Uterus (tissue), 4 donors: ENCODE measurements around the gene GGACT. TPM values are rescaled to one million over a fixed set of nuclear protein-coding genes. Genes with fewer than 3 reads are reported as not detected.
"Not testable (repeated sequence)": the region's sequence is repeated elsewhere in the genome, so short reads cannot be mapped to it uniquely, and the experiment has no call there.

Experiments used
- DNase-seq, 2 donors: peaks; one replicate each; pipeline ENCODE4 v3.0.0-alpha.2; 2019 to 2020
- H3K27ac ChIP-seq, 2 donors: fragments of 200-600 bp; sonication (generic); 1 replicate in 1 of 2; 2 replicates in 1 of 2; pipeline ENCODE4 v1.5.1; 2016 to 2018
- H3K27me3 ChIP-seq, 2 donors: fragments of 200-600 bp; sonication (generic); one replicate each; pipeline ENCODE4 v1.5.1; 2018 to 2019; ENCODE audit warnings: control low read depth in 1 of 2
- H3K36me3 ChIP-seq, 2 donors: fragments of 200-600 bp; sonication (generic); one replicate each; pipeline ENCODE4 v1.5.1; 2019; ENCODE audit warnings: control low read depth in 1 of 2
- H3K4me1 ChIP-seq, 2 donors: fragments of 200-600 bp; sonication (generic); one replicate each; pipeline ENCODE4 v1.5.1; 2018 to 2019; ENCODE audit warnings: control low read depth in 1 of 2
- H3K4me3 ChIP-seq, 2 donors: fragments of 200-600 bp; sonication (generic); 1 replicate in 1 of 2; 2 replicates in 1 of 2; pipeline ENCODE4 v1.5.1; 2018 to 2019; ENCODE audit warnings: mild to moderate bottlenecking in 1 of 2
- H3K9me3 ChIP-seq, 2 donors: fragments of 200-600 bp; sonication (generic); one replicate each; pipeline ENCODE4 v1.5.1; 2019; ENCODE audit warnings: control low read depth in 1 of 2
- CTCF ChIP-seq, 4 experiments: fragments of 200-600 bp in 2 of 4; fragments of 450-650 bp in 2 of 4; sonication (generic) in 2 of 4; IDR thresholded peaks; one replicate each; pipeline ENCODE4 v1.5.1; 2016 to 2019; ENCODE audit warnings: antibody characterized with exemption in 4 of 4, mild to moderate bottlenecking in 2 of 4, moderate library complexity in 1 of 4
- POLR2A ChIP-seq, 2 donors: fragments of 450-650 bp; IDR thresholded peaks; one replicate each; pipeline ENCODE4 v1.6.1; 2016; ENCODE audit warnings: antibody characterized with exemption in 2 of 2, mild to moderate bottlenecking in 1 of 2, moderate library complexity in 1 of 2
- intact Hi-C: fragments of 100-400 bp; cut with DNase I; formaldehyde crosslinking; loops from one replicate; pipeline ENCODE4 v1.15.1; 2023; ENCODE audit warnings: low total_unique reads
- total RNA-seq, 4 donors: library from RNA; depleted of rRNA in 3 of 4; stranded (reverse); fragments of >200 nt in 3 of 4; gene quantifications; one replicate each; pipeline versions ENCODE4 v1.1.0 to v1.2.4, GENCODE V29; 2014 to 2023
- donor health status: DM: yes; HTN: yes; CAD: no.

Gene GGACT
- total RNA-seq, 4 donors from 2014 or later, result 0.26 to 5.7 (median 1.1) TPM

DNA sequence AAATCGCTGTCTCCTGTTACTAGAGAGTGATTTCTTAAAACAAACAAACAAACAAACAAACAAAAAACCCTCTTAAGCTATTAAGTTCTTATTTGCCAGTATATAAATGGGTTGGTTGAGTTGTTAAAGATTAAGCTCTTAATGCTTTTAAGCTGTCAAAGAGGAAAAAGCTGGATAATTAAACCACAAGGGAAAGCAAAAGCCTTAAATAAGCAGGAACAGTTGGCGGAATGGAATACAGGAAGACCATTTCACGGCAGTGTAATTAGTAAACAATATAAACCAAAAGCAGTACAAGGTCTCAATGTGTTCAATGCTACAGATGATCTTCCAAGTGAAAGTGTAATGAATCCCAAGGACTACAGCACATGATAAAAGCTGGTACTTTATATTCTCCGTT is 32.2 kb upstream of the GGACT start:
- Histone ChIP-seq H3K4me3 (no peak overlapping the region), H3K9me3 (no peaks in the 10 kb centered on the region), H3K4me1 (no peaks in the 10 kb centered on the region), H3K36me3 (no peaks in the 10 kb centered on the region), H3K27ac (no peak overlapping the region), H3K27me3 (no peaks in the 10 kb centered on the region)
- no peak for DNase-seq
- TF ChIP-seq POLR2A (IDR thresholded peaks at IDR 0.05) (no peak), CTCF (IDR thresholded peaks at IDR 0.05) (no peak)
- intact Hi-C loops, result no loop called here

DNA sequence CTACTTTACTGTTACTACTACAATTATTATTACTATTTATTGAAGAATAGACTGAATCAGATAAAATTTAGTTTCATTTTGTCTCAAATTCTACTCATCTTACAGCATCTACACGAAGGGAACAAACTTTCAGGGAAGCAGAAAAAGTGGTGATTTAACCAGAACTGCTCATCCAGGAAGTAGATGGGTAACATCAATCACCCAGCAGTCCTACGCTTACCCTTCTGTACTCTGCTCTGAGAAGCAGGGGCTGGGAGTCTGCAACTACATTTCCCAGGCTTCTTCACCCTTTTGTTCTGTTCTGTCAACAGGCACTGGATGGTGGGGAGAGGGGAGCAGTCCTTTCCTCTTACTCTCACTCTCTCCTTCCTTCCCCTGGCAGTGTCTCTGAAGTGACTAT is 31.4 kb upstream of the GGACT start:
- no peak for TF ChIP-seq POLR2A (IDR thresholded peaks at IDR 0.05)
- TF ChIP-seq CTCF (IDR thresholded peaks at IDR 0.05), result no peak
- Histone ChIP-seq H3K9me3 (no peaks in the 10 kb centered on the region), H3K27ac (no peak overlapping the region), H3K27me3 (no peaks in the 10 kb centered on the region), H3K36me3 (no peaks in the 10 kb centered on the region), H3K4me1 (no peaks in the 10 kb centered on the region), H3K4me3 (no peak overlapping the region)
- DNase-seq, result no peak
- intact Hi-C loops, result no loop called here

DNA sequence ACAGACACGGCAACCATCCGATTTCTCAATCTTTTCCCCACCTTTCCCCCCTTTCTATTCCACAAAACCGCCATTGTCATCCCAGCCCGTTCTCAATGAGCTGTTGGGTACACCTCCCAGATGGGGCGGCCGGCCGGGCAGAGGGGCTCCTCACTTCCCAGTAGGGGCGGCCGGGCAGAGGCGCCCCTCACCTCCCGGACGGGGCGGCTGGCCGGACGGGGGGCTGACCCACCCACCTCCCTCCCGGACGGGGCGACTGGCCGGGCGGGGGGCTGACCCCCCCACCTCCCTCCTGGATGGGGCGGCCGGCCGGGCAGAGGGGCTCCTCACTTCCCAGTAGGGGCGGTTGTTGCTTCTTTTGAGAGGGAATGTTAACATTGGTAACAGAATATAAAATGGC is 30.3 kb upstream of the GGACT start:
- intact Hi-C loops, H3K9me3 ChIP-seq: not testable (repeated sequence)

DNA sequence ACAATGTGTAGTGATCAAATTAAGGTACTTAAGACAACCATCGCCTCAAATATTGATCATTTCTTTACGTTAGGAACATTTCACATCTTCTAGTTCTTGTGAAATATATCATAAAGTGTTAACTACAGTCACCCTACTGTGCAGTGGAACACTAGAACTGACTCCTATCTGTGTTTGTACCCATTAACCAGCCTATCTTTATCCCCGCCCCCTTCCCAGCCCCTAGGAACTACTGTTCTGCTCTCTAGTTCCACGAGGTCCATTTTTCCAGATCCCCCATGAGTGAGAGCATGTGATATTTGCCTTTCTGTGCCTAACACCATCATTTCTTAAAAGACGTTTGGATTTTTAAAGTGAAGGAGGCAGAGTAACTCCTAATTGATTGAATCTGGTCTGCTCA is 24.4 kb upstream of the GGACT start:
- no peaks in the 10 kb centered on the region for H3K9me3 ChIP-seq
- no peaks in the 10 kb centered on the region for H3K4me1 ChIP-seq
- H3K27ac ChIP-seq, result no peak overlapping the region
- intact Hi-C loops, result no loop called here
- no peaks in the 10 kb centered on the region for H3K27me3 ChIP-seq
- no peaks in the 10 kb centered on the region for H3K36me3 ChIP-seq
- DNase-seq, result no peak
- no peak overlapping the region for H3K4me3 ChIP-seq
- TF ChIP-seq POLR2A (IDR thresholded peaks at IDR 0.05), result no peak

More for the DNA sequence above, 30.3 kb upstream of the GGACT start:
- not testable (repeated sequence) for H3K4me3 ChIP-seq, H3K27ac ChIP-seq, H3K27me3 ChIP-seq, H3K4me1 ChIP-seq, DNase-seq, H3K36me3 ChIP-seq

- TF ChIP-seq CTCF (IDR thresholded peaks at IDR 0.05) (no peak), POLR2A (IDR thresholded peaks at IDR 0.05) (no peak)
- no peak overlapping the region for H3K27ac ChIP-seq
- no peaks in the 10 kb centered on the region for H3K9me3 ChIP-seq
- H3K4me3 ChIP-seq, result no peak overlapping the region
- no peaks in the 10 kb centered on the region for H3K36me3 ChIP-seq
- intact Hi-C loops, result no loop called here
- no peaks in the 10 kb centered on the region for H3K27me3 ChIP-seq
- H3K4me1 ChIP-seq, result no peaks in the 10 kb centered on the region
- no peak for DNase-seq
These were observed 23.3 kb upstream of the GGACT start for GRCh38 chr13:100611678-100612492.

DNA sequence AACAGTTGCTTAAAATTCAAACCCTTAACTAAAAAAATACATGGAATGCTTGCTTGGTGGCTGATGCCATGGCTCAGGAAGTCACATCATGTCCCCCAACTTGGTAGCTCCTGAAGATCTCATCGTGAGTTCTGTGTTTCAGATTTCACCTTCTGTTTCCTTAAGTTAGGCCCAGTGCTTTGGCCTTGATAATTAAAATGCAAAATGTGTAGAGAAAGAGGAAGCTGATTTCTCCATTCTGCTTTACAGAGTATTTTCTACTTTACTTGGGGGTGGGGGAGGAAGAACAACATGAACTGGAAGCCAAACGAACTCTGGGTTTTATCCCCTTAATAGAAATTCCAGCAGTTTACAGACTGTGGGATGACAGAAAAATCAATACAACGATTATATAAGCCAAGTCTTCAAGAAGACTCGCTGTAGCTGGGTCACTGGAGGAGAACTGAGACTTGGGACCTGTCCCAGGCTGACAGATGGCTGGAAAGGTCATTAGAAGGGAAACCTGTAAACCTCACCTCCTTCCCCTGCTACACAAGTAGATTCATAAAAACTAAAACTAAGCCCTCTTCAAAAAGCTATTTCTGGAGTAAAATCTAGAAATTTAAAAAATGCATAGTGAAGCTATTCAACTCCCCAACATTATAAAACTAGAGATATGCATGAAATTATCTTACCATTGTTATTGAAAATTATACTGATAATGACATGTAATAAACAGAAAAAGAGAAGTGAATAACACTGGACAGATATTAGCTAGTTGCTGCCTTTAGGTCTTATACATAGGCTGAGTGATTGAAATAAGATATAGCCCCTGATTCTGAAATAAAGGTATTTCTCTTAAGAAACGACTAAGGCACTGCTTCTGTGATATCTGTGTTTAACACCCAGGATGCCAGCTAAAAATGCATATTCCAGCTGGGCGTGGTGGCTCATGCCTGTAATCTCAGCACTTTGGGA is 22.1 kb upstream of the GGACT start:
- Histone ChIP-seq H3K4me3 (no peak overlapping the region), H3K36me3 (no peaks in the 10 kb centered on the region), H3K27ac (no peak overlapping the region), H3K27me3 (no peaks in the 10 kb centered on the region), H3K9me3 (no peaks in the 10 kb centered on the region), H3K4me1 (no peaks in the 10 kb centered on the region)
- intact Hi-C loops, result no loop called here
- DNase-seq, result no peak
- TF ChIP-seq POLR2A (IDR thresholded peaks at IDR 0.05) (no peak), CTCF (IDR thresholded peaks at IDR 0.05) (no peak)
